Left lobe of liver (tissue), 2 donors: ENCODE data around the gene AMHR2. TPM values are rescaled to one million over a fixed set of nuclear protein-coding genes. Genes with fewer than 3 reads are reported as not detected.

Experiments used
- ATAC-seq: fragments of 200-7000 bp; cut with Tn5 transposase; one replicate; pipeline ENCODE4 v1.9.1; 2020; ENCODE audit warnings: mild to moderate bottlenecking, moderate library complexity
- DNase-seq: peaks from one replicate; pipeline ENCODE4 v3.0.0-alpha.2; 2020; ENCODE audit warnings: low spot score
- total RNA-seq: library from RNA; stranded (reverse); gene quantifications from one replicate; pipeline ENCODE4 v1.2.1, GENCODE V29; 2021
- donor health status: DM: no; HTN: no; CAD: no; lungs with moderate emphysema.
- donor health status: DM: no; HTN: yes; CAD: no.

The AMHR2 gene
- total RNA-seq, 1 donor from 2014 or later: 0.78 TPM

GRCh38 chr12:53476769-53477209 is 53.1 kb downstream of the AMHR2 start:
- DNase-seq: no peak
- peak; percentile 31 for ATAC-seq

GRCh38 chr12:53478865-53479264 is 55.2 kb downstream of the AMHR2 start:
- DNase-seq (no peak), ATAC-seq (no peak)

- no peak for ATAC-seq
- DNase-seq: no peak
Observed at GRCh38 chr12:53479331-53479730, 55.7 kb downstream of the AMHR2 start.

GRCh38 chr12:53480491-53481442 is 57.1 kb downstream of the AMHR2 start:
- ATAC-seq (no peak), DNase-seq (no peak)

Other genes with a start within 250 kb of the AMHR2 start
- gene ZNF740, start 243.1 kb upstream of the AMHR2 start, total RNA-seq: 25.9 TPM
- 53.6 TPM for gene CSAD, start 242.9 kb upstream of the AMHR2 start, total RNA-seq
- gene ITGB7, start 216.6 kb upstream of the AMHR2 start, total RNA-seq: 8.6 TPM
- gene RARG, start 191.6 kb upstream of the AMHR2 start, total RNA-seq: 2.5 TPM
- 0.73 TPM for gene ESPL1, start 155.6 kb upstream of the AMHR2 start, total RNA-seq
- 114 TPM for gene PFDN5, start 128.3 kb upstream of the AMHR2 start, total RNA-seq
- 24.0 TPM for gene MYG1, start 124.2 kb upstream of the AMHR2 start, total RNA-seq
- gene AAAS, start 102.2 kb upstream of the AMHR2 start, total RNA-seq: 28.2 TPM
- not detected for gene SP7, start 87.5 kb upstream of the AMHR2 start, total RNA-seq
- 24.5 TPM for gene SP1, start 43.7 kb upstream of the AMHR2 start, total RNA-seq
- gene PRR13, start 17.9 kb downstream of the AMHR2 start, total RNA-seq: 69.9 TPM
- gene PCBP2, start 28.2 kb downstream of the AMHR2 start, total RNA-seq: 338 TPM
- gene MAP3K12, start 75.6 kb downstream of the AMHR2 start, total RNA-seq: 1.4 TPM
- gene TARBP2, start 77.4 kb downstream of the AMHR2 start, total RNA-seq: 22.3 TPM
- not detected for gene NPFF, start 83.6 kb downstream of the AMHR2 start, total RNA-seq
- 18.1 TPM for gene ATF7, start 202.5 kb downstream of the AMHR2 start, total RNA-seq